Karpas-422 (cell line): Measurements from ENCODE around the gene HSPG2. TPM values are rescaled to one million over a fixed set of nuclear protein-coding genes. Genes with fewer than 3 reads are reported as not detected.
"Not testable (repeated sequence)": the region's sequence is repeated elsewhere in the genome, so short reads cannot be mapped to it uniquely, and the experiment has no call there.

Experiments used
- DNase-seq: peaks from one replicate; pipeline ENCODE4 v3.0.0-alpha.2; 2015
- H2AFZ ChIP-seq: fragments of 200-600 bp; sonication (generic); 2 replicates; pipeline ENCODE4 v1.6.1; 2014; ENCODE audit warnings: antibody characterized with exemption, low read length, mixed read lengths
- H3K27ac ChIP-seq: fragments of 200-600 bp; sonication (generic); 2 replicates; pipeline ENCODE4 v1.5.1; 2014; ENCODE audit warnings: mild to moderate bottlenecking, low read length, moderate library complexity
- H3K27me3 ChIP-seq: fragments of 200-600 bp; sonication (generic); 2 replicates; pipeline ENCODE4 v1.6.1; 2014; ENCODE audit warnings: low read length, mixed read lengths
- H3K36me3 ChIP-seq: fragments of 200-600 bp; sonication (generic); 2 replicates; pipeline ENCODE4 v1.6.1; 2014; ENCODE audit warnings: low read length, mixed read lengths; ENCODE audit not compliant: insufficient read depth
- H3K4me1 ChIP-seq: fragments of 200-600 bp; sonication (generic); 2 replicates; pipeline ENCODE4 v1.6.1; 2014; ENCODE audit warnings: mild to moderate bottlenecking, low read length, mixed read lengths
- H3K4me2 ChIP-seq: fragments of 200-600 bp; sonication (generic); 2 replicates; pipeline ENCODE4 v1.6.1; 2014; ENCODE audit warnings: low read length, low read depth, mild to moderate bottlenecking; ENCODE audit not compliant: poor library complexity, severe bottlenecking
- H3K4me3 ChIP-seq: fragments of 200-600 bp; sonication (generic); 2 replicates; pipeline ENCODE4 v1.5.1; 2014; ENCODE audit warnings: mild to moderate bottlenecking, antibody characterized with exemption, low read length, mixed read lengths
- H3K79me2 ChIP-seq: fragments of 200-600 bp; sonication (generic); 2 replicates; pipeline ENCODE4 v1.6.1; 2014; ENCODE audit warnings: mild to moderate bottlenecking, low read length, mixed read lengths
- H3K9ac ChIP-seq: fragments of 200-600 bp; sonication (generic); 2 replicates; pipeline ENCODE4 v1.6.0; 2014; ENCODE audit warnings: low read length
- H3K9me2 ChIP-seq: fragments of 200-600 bp; sonication (generic), shearing (Covaris generic); replicated peaks from 2 replicates; pipeline ENCODE4 v1.6.0; 2014; ENCODE audit warnings: mild to moderate bottlenecking, low read length, moderate library complexity; ENCODE audit not compliant: insufficient read depth
- H3K9me3 ChIP-seq: fragments of 300-700, 200-600 bp; sonication (generic); 2 replicates; pipeline ENCODE4 v1.6.1; 2014; ENCODE audit warnings: low read length, mixed read lengths
- H4K20me1 ChIP-seq: fragments of 200-600 bp; sonication (generic); 2 replicates; pipeline ENCODE4 v1.6.1; 2014; ENCODE audit warnings: mild to moderate bottlenecking, antibody characterized with exemption, low read length, low read depth; ENCODE audit not compliant: insufficient read depth
- total RNA-seq: library from RNA; depleted of rRNA; stranded (reverse); fragments of >200 nt; shearing (Covaris generic); gene quantifications from 2 replicates; pipeline ENCODE4 v1.2.3, GENCODE V29; 2014; ENCODE audit warnings: low replicate concordance

HSPG2 gene
- total RNA-seq, 1 experiment from 2014 or later = not detected

DNA sequence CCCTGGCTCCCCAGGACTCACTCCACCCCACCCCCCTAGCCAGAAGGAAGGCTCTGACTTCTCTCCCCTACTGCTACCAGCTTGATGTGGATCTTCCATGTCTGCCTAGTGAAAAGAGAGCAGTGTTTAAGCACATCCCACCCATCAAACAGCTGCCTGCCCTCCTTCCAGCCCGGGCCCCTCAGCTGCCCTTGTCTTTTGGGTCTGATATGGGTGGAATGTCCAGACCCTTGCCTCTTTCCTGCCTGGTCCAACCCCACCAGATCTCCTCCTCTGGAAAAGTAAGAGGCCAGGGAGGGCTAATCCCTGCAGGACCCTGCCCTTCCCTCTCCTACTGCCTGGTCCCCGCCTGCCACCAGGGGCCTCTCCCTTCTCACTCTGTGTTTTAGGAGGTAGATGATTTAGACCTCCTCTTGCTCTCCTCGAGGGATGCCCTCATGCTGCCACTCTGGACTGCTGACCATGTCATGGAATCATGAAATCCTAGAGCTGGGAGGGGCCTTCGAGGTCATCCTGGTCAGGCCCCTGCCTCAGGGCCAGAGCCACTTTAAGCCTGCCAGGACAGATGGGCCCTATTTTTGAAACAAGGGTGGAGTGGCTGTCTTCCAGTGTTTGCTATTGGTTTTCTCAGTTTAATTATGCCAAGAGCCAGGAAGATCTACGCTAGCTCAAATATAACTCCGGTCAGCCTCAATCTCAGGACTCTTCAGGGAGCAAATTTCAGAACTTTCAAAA is 15.8 kb upstream of the HSPG2 start:
- Histone ChIP-seq H3K79me2 (no peaks in the 10 kb centered on the region), H3K36me3 (no peaks in the 10 kb centered on the region), H3K9me3 (no peaks in the 10 kb centered on the region), H3K27ac (no peak overlapping the region), H3K27me3 (no peaks in the 10 kb centered on the region), H2AFZ (no peak overlapping the region), H3K9ac (no peak overlapping the region), H3K9me2 (no peaks in the 10 kb centered on the region), H4K20me1 (no peaks in the 10 kb centered on the region), H3K4me1 (no peaks in the 10 kb centered on the region), H3K4me3 (no peak overlapping the region), H3K4me2 (no peak overlapping the region)
- no peak for DNase-seq

DNA sequence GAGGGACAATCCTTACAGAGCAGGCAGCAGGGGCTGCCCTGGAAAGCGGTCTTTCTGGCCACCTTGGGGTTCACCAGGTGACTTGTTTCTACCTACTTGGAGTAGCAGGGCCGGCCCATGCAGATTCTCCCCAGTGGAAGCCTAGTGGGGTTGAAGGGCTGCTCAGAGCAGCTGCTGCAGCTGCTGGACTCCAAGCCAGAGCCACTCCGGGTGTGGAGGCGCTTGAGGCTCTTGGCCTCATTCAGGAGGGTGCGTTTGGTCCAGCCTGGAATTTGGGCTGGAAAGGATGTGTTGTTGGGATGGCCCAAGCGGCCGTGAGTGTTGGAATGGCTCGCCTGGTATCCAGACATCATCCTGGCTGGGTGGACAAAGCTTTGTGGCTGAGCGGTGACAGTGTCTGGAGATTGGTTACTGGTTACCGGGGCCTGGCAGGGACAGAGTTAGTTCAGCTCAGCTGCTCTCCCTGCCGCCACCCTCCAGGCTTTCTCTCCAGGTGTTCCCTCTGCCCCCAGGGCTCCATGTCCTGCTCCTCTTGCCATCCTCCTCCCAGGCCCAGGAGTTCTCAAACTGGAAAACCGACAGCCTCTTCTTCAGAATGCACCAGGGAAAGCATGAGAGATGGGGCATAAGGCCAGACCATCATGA is 14.2 kb upstream of the HSPG2 start:
- no peak overlapping the region for H3K4me2 ChIP-seq
- H2AFZ ChIP-seq = no peak overlapping the region
- H3K4me1 ChIP-seq = no peaks in the 10 kb centered on the region
- H3K4me3 ChIP-seq = no peak overlapping the region
- H3K79me2 ChIP-seq = no peaks in the 10 kb centered on the region
- no peaks in the 10 kb centered on the region for H3K27me3 ChIP-seq
- no peaks in the 10 kb centered on the region for H3K9me2 ChIP-seq
- H3K36me3 ChIP-seq = no peaks in the 10 kb centered on the region
- DNase-seq = no peak
- no peak overlapping the region for H3K9ac ChIP-seq
- no peaks in the 10 kb centered on the region for H4K20me1 ChIP-seq
- no peak overlapping the region for H3K27ac ChIP-seq
- H3K9me3 ChIP-seq = no peaks in the 10 kb centered on the region

DNA sequence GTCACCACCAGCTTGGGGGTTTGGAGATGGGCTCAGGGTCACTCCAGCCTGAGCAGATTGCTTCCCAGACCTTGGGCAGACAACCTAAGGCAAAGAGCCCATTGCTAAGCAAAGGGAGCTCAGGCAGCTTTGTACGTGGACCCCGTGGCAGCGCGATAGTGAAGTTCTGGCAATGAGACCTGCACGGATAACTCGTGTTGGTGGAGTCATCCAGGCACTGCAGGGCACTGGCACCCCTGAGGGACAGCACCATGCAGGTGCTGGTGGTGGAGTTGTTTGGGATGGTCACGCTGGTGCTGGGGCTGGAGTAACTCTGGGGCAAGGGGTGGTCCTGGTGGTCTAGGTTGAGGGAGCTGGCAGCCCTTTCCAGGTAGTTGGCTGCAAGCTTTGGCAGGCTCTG is 13.6 kb upstream of the HSPG2 start:
- Histone ChIP-seq H3K9me2 (no peaks in the 10 kb centered on the region), H2AFZ (no peak overlapping the region), H3K36me3 (no peaks in the 10 kb centered on the region), H3K9ac (no peak overlapping the region), H3K4me2 (no peak overlapping the region), H3K27me3 (no peaks in the 10 kb centered on the region), H3K9me3 (no peaks in the 10 kb centered on the region), H3K4me1 (no peaks in the 10 kb centered on the region), H4K20me1 (no peaks in the 10 kb centered on the region), H3K27ac (no peak overlapping the region), H3K4me3 (no peak overlapping the region), H3K79me2 (no peaks in the 10 kb centered on the region)
- no peak for DNase-seq

DNA sequence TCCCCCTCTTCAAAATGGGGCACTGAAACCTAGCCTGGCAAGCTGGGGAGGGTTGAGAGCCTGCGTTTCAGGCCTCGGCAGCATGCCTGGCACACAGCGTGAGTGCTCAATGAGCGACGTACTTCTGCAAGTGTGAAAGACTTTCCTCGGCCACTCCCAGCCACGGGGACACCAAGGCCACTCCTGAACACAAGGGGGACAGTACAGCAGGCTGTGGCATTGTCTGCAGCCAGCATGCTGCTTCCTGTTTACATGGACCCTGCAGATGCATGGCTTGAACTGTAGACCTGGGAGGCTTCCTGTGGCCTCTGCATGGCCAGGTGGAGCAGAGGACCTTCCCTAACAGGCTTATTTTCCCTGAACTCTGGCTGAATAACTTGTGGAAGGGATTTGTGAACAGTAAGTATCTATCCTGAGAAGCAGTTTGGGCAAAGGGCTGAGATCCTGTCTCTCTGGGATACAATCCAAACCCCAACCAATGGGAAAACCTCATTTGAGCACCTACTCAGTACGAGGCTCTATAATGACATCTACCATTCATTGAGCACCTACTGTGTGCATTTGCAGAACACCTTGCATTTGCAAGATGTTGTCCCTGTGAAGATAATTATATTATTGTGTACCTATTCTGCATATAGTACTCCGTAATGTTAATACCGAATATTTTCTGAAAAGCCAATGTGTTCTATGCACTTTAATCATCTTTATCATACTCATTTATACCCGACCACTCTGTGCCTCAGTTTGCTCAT is 9.9 kb upstream of the HSPG2 start:
- H2AFZ ChIP-seq = no peak overlapping the region
- no peaks in the 10 kb centered on the region for H3K79me2 ChIP-seq
- H3K9me3 ChIP-seq = no peaks in the 10 kb centered on the region
- H4K20me1 ChIP-seq = no peaks in the 10 kb centered on the region
- H3K27ac ChIP-seq = no peak overlapping the region
- no peak overlapping the region for H3K4me3 ChIP-seq
- H3K9ac ChIP-seq = no peak overlapping the region
- no peaks in the 10 kb centered on the region for H3K27me3 ChIP-seq
- H3K9me2 ChIP-seq = no peaks in the 10 kb centered on the region
- no peak overlapping the region for H3K4me2 ChIP-seq
- H3K36me3 ChIP-seq = no peaks in the 10 kb centered on the region
- no peaks in the 10 kb centered on the region for H3K4me1 ChIP-seq
- no peak for DNase-seq

DNA sequence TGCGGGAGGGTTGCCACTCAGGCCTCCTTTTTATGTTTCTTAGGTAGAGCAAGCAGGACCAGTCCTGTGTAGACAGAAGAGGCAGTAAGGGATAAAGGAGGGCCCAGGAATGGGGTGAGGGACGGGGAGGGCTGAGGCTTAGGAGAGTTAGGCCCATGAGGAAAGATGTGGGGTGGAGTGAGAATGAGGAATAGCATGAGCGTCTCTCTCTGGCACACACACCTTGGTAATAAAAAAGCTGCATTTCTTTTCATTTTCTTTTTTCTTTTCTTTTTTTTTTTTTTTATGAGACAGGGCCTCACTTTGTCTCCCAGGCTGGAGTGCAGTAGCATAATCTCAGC is 7.6 kb upstream of the HSPG2 start:
- H3K36me3 ChIP-seq = no peaks in the 10 kb centered on the region
- no peak overlapping the region for H3K27ac ChIP-seq
- H2AFZ ChIP-seq = no peak overlapping the region
- no peak overlapping the region for H3K4me2 ChIP-seq
- no peaks in the 10 kb centered on the region for H3K79me2 ChIP-seq
- no peak for DNase-seq
- H4K20me1 ChIP-seq = no peaks in the 10 kb centered on the region
- H3K27me3 ChIP-seq = no peaks in the 10 kb centered on the region
- no peak overlapping the region for H3K4me3 ChIP-seq
- no peaks in the 10 kb centered on the region for H3K9me3 ChIP-seq
- H3K9me2 ChIP-seq = no peaks in the 10 kb centered on the region
- H3K9ac ChIP-seq = no peak overlapping the region
- no peaks in the 10 kb centered on the region for H3K4me1 ChIP-seq

DNA sequence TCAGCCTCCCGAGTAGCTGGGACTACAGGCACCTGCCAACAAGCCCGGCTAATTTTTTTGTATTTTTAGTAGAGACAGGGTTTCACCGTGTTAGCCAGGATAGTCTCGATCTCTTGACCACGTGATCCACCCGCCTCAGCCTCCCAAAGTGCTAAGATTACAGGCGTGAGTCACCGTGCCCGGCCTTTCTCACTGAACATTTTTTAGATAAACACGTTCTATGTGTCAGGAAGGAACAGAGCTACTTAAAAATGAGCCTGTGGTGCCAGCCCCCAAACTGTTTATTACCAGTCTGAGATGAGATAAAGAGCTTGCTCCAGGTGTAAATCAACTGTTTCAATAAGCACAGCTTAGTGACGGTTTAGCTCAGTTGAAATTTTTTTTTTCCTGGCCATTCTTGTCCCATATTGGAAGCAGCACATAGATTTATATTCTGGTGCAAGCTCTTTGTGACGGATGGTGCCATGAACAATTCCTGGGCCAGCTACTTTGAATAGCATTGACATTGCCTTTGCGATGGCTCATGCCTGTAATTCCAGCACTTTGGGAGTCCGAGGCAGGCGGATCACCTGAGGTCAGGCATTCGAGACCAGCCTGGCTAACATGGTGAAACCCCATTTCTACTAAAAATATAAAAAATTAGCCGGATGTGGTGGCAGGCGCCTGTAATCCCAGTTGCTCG is 6.0 kb upstream of the HSPG2 start:
- H3K4me1 ChIP-seq, H3K9ac ChIP-seq, H3K27me3 ChIP-seq, H3K9me3 ChIP-seq, H4K20me1 ChIP-seq, H2AFZ ChIP-seq, DNase-seq, H3K4me2 ChIP-seq, H3K79me2 ChIP-seq, H3K36me3 ChIP-seq, H3K27ac ChIP-seq, H3K4me3 ChIP-seq, H3K9me2 ChIP-seq: not testable (repeated sequence)

DNA sequence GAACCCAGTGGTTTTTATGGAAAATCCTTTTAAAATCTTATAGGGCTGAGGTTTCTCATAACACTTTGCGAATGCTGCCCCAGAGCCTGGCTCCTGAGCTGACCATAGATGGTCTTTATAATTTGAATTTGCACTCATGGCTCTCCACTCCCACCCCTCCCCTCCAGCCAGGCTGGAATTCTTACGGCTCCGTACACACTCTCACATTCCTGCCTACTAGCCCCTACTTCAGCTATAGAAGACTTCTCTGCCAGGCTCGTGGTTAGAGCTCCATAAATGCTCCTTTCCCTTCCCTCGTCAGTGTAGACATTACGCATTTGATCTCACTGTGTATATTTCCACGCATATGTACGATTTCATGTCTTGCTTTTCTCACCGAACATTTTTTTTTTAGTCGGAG is 5.4 kb upstream of the HSPG2 start:
- no peak for DNase-seq
- Histone ChIP-seq H4K20me1 (no peaks in the 10 kb centered on the region), H3K9ac (no peak overlapping the region), H3K9me3 (no peaks in the 10 kb centered on the region), H3K27me3 (no peaks in the 10 kb centered on the region), H3K36me3 (no peaks in the 10 kb centered on the region), H3K4me2 (no peak overlapping the region), H3K27ac (no peak overlapping the region), H3K9me2 (no peaks in the 10 kb centered on the region), H3K79me2 (no peaks in the 10 kb centered on the region), H3K4me3 (no peak overlapping the region), H2AFZ (no peak overlapping the region), H3K4me1 (peaks cover 3% of the 10 kb centered on the region)

DNA sequence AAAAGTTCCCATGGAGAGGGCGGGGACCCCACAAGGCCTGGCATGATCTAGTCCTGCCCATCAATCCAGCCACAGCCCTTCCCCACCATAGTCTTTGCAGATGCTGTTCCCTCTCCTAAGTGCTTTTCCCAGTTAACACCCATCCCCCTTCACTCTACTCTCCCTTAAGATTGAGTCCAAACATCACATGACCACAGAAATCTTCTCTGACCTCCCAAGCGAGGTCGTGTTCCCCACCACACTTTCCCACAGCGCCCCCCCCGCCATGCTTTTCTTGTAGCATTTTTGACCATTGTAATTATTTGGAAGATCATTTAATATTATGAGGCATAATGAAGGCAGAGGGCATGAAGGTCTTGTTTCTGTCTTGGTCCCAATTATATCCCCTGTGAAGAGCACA is 4.3 kb upstream of the HSPG2 start:
- no peaks in the 10 kb centered on the region for H4K20me1 ChIP-seq
- no peak overlapping the region for H3K9ac ChIP-seq
- no peaks in the 10 kb centered on the region for H3K36me3 ChIP-seq
- H3K79me2 ChIP-seq = no peaks in the 10 kb centered on the region
- peaks cover 3% of the 10 kb centered on the region for H3K4me1 ChIP-seq
- H3K27me3 ChIP-seq = no peaks in the 10 kb centered on the region
- H3K9me3 ChIP-seq = no peaks in the 10 kb centered on the region
- no peak overlapping the region for H3K4me3 ChIP-seq
- H2AFZ ChIP-seq = no peak overlapping the region
- no peaks in the 10 kb centered on the region for H3K9me2 ChIP-seq
- no peak overlapping the region for H3K27ac ChIP-seq
- no peak overlapping the region for H3K4me2 ChIP-seq
- no peak for DNase-seq
